GM12874 (cell line): ENCODE data around the gene KIF5C.

Experiments used
- TF ChIP-seq, protein P1 (sequence below): IDR thresholded peaks from 2 replicates; pipeline ENCODE4 v1.5.1; 2011; ENCODE audit warnings: low read depth, mild to moderate bottlenecking, control low read depth, low read length, moderate library complexity; ENCODE audit not compliant: insufficient read depth

KIF5C gene

DNA sequence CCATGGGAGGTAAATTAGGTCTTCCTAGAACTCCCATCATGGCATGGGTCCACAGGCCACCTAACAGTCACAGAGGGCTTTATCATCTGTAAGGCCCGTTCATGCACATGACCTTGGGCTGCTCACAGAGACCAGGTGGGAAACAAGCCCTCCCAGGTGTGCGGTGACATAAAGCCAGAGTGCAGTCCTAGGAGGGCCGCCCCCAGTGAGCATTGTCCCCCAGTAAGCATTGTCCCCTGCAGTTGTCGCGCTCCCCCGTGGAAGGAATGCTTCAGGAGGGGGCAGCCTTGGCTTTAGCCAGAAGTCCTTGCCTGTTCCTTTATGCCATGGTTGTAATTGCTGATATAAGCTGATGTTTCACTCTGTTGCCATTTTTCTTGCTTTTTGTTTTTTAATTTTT is 121.8 kb downstream of the KIF5C start:
- TF ChIP-seq, protein P1, sequence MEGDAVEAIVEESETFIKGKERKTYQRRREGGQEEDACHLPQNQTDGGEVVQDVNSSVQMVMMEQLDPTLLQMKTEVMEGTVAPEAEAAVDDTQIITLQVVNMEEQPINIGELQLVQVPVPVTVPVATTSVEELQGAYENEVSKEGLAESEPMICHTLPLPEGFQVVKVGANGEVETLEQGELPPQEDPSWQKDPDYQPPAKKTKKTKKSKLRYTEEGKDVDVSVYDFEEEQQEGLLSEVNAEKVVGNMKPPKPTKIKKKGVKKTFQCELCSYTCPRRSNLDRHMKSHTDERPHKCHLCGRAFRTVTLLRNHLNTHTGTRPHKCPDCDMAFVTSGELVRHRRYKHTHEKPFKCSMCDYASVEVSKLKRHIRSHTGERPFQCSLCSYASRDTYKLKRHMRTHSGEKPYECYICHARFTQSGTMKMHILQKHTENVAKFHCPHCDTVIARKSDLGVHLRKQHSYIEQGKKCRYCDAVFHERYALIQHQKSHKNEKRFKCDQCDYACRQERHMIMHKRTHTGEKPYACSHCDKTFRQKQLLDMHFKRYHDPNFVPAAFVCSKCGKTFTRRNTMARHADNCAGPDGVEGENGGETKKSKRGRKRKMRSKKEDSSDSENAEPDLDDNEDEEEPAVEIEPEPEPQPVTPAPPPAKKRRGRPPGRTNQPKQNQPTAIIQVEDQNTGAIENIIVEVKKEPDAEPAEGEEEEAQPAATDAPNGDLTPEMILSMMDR = no peak

DNA sequence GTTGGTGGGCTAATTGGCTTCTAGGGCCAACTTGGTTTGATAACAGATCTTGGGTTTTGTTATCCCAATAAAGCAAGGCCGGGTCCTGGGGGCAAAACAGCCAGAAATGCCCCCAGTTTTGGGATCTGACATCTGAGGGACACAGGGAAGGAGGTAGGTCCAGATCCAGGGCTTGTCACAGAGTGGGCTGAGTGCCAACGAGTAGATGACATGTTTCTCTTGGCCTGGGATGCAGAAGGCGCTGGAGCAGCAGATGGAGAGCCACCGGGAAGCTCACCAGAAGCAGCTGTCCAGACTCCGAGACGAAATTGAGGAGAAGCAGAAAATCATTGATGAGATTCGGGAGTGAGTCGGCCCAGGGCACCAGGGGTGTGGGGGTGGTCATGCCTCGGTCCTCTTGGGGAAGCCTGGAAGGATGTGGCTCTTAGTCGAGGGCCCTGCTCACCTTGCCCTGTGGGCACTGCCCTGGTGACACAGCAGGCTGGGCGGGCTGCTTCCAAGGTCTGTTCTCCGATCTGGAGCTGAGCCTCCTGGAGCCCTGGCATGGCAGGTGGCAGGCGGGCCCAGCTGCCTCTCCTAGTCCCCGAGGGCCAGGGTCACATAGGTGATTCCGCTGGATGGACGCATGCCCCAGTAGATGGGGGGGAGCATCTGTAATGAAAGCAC is 123.3 kb downstream of the KIF5C start:
- TF ChIP-seq, protein P1 = no peak

DNA sequence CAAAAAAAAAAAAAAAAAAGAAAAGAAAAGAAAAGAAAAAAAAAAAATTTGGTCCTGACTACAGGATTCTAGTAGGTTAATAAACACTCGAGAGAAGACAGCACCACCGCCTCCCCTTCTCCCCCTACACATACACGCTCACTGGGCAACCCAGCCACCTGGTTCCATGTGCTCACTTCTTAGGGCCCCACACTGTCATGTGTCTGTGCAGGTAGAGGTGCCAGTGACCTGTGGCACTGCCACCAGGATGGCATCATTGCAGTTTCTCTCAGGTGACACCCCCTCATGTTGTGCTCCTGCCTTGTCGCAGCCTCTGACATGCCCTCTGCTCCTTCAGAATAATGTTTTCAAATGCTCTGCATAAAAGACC is 123.8 kb downstream of the KIF5C start:
- TF ChIP-seq, protein P1 = no peak

DNA sequence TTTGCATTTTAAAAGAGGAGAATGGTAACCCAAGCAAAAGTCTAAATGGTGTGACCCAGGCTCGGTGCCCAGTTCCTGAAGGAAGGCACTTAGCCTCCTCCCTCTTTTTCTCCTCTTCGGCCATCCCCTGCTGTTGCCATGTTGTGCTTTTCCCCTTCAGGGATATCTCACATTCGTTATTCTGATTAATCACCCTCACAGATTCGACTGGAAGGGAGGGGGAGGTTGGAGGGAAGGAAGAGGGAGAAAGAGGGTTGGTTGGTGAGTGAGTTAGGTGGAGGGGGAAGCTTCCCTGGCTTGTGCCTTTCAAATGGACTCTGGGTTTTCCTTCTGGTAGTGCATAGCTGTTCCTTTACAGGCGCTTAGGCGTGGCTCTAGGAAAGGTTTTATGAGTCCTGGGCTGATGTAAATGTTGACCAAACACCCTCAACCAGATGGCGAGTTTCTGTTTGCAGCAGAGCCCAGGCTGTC is 124.5 kb downstream of the KIF5C start:
- TF ChIP-seq, protein P1 = no peak

DNA sequence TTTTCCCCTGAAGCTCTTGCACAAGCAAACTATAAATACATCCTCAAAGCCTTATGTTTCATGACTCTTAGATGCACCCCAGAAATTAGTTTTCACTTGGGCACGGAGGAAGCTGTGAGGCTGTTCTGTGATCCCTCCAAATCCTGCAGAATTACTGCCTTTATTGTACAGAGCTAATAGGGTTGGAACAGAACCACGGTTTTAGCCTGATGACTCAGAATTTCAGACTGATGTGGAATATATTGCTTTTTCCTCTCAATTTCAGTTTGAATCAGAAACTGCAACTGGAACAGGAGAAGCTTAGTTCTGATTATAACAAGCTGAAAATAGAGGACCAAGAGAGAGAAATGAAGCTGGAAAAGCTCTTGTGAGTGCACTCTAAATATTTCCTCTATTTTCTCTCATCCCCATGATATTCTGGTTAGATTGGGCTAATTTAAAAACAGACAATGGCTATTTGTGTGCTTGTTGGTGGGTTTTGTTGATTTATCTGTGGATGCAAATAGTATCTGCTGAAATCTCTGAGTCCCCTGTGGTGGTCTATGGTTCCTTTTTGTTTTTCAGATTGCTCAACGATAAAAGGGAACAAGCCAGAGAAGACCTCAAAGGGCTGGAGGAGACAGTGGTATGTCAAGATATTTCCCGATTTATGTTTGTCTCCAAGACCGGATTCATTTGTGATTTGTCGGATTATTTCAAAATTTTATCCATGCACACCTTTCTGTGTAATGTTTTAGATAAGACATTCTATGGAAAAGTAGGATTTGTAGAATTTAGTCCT is 125.3 kb downstream of the KIF5C start:
- TF ChIP-seq, protein P1 = no peak

DNA sequence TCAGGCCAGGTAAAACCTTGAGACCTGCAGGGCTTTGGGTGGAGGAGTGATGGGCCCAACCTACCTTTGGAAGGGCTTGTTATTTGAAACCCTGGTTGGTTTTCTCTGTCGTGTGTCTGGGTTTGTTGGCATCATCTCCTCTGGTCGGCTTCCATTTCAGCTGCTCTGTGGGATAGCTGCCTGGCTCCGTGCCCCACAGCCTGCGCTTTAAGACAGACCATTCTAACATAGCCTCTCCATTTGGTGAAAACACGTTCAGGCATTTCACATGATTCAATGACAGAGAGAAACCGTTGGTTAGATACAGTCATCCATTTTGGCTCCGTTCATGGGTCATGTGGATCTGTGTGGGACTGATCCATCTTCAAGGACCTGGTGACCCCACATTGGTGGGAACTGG is 126.5 kb downstream of the KIF5C start:
- TF ChIP-seq, protein P1 = no peak

DNA sequence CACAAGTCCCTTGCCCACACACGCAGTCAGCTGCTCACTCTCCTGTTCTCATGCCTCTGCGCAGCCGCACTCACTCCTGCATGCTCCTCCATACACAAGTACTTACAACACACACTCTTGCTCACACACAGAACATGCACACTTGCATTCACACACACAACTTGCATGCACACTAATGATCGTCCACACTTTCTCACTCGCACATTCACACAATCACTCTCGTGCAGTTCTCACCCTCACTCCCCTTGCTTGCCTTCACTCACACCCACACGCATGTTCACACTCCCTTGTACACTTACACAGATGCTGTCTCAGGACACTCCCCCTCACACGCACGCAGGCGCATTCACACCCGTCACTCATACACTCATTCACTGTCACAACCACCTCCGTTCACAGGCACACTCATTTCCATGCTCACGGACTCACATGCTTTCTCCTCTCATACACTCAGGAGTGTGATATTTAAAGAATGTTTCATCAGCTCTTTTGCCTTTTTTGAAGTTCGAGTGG is 127.4 kb downstream of the KIF5C start:
- TF ChIP-seq, protein P1 = no peak
